Endothelial cell of hepatic sinusoid (primary cell): Measurements from ENCODE around the gene CELF2.

Experiments used
- in situ Hi-C: cut with HindIII; loops from 2 replicates; pipeline ENCODE4 v1.10.0; 2017; ENCODE audit warnings: low sequenced_read_pairs

The CELF2 gene

DNA sequence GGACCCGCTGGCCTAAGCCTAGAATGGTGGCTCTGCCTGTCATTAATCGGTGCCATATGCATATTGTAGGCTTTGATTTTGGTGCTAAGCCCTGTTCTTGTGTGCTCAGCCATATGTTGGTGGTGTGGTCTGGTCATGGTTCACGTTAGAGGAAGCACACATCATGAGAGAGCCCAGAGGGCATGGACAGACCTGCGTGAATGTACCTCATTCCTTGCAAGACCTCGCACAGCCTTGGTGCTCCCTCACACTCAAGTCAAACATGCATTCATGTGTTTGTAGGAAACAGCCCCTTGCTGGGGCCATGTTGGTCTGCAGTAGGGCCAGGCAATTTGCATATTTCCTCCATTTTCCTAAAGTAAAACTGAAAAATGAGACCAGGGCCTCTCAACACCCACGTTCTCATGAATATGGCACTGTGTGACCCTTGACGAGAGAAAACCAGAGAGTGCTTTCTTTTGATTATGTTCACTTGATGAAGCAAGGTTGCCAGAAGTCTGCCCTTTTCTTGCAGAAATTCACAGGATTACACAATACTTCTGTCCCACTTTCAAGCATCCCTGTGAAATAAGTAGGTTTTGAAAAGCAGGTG is 268.7 kb downstream of the CELF2 start:
- in situ Hi-C loops: no loop called here

DNA sequence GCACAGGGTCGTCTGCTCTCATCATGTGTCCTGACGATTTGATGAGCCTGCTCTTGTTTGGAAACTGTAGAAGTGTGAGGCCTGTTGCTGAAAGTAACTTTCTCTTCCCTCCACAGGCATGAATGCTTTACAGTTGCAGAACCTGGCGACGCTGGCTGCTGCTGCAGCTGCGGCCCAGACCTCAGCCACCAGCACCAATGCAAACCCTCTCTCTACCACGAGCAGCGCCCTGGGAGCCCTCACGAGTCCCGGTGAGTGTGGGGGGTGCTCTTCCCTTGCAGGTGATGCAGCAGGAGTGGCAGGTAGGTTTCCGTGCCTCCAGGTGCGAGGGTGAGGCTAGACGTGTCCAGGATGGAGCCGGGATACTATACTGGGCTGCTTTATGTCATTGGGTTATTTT is 270.6 kb downstream of the CELF2 start:
- in situ Hi-C loops: no loop called here

DNA sequence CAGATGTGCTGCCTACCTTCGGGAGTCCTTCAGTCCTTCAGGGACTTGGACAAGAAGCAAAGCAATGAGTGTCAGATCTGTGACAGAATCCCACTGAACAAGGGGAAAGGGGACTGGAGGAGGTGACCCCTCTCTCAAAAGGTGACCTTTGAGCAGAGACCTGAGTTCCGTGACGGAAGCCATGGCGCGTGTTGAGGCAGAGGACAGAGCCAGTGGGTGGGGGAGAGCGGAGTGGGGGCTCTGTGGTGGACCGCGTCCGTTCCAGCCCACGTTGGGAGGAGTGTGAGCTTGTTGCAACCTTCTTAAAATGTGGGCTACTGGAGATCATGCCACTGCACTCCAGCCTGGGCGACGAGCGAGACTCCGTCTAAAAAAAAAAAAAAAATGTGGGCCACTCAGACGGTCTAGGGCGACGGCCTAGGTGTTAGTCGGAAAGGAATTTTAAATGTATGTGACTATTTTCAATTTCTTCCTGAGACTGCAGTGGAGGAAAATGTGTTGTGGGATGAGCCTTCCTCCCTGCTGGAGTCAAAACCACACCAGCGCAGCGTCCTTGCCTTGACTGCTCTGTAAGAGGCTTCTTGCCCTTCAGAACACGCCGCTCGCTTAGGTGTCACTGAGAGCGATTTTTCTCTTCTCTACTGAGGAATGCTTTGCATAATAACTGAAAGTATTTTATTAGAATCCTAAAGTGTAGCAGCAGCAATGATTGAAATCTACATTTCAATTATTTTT is 272.7 kb downstream of the CELF2 start:
- in situ Hi-C loops: no loop called here

DNA sequence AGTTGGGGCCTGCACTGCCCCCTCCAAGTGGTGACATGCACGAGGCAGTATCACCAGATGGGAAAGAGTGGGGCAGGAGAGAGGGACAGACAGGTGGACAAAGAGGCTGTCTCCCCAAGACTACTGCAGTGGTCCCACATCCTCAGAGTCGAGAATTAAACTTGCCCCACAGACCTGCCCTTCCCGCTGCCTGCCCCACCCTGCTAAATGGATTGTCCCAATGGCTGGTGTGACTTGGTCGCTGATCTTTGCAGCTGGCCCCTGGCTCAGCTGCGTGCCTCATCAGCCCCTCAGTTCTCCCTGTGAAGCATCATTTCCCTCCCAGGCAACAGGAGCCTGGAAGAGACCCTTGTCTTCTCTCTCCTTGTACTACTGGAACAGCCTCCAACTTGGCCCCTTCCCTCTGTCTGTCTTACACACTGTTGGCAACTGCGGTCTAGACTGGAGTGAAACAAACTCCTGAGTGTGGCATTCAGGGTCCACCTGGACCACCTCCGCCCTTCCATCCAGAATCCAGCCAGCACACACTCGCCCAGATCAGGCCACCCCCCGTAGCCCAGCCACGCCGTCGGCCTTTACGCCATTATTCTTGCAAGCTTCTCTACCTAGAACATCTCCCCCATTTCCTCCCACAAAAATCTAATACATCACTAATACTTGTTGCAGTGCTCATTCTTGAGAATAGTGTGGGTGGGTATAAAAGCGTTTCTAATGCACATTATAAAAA is 275.1 kb downstream of the CELF2 start:
- in situ Hi-C loops: no loop called here

DNA sequence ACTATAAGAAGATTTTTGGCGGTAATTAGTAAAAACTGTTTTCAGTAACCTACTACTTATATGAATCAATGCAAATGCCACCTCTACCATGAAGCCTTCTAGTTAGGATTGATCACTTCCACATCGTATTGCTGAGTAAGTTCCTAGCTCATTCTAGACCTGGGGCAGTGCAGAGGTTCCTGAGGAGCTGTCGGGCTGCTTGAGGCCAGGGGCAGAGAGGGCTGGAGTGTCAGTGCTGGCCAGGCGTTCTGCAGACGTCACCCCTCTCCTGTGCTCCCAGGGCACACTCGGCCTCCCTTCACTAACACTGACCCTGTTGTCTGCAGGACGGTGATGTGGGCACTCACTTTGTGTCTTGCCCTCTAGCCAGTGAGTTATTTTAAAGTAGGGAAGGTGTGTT is 275.7 kb downstream of the CELF2 start:
- in situ Hi-C loops: no loop called here

DNA sequence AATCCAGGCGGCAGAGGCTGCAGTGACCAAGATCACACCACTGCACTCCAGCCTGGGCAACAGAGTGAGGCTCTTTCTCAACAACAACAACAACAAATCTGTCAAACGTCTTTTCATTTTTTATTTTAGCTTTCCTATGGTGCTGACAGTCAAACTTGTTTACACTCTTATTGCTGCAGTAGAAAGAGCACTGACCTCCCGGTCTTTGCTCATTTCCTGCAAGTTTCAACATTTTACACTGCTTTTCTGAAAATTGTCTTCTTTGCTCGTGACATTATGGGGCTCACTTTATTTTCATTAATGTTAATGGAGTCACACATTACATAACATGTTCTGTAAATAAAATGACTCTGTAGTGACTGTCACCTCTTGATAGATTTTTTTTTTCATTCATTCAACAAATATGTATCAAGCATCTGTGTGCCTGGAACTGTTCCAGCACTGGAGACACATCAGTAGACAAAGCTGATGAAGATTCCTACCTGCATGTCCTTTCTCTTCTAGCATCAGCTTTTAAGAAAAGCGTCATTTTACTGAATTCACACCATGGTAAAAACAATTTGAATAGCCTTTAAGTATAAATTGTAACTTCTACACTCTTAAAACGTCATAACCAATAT is 277.3 kb downstream of the CELF2 start:
- in situ Hi-C loops: no loop called here

DNA sequence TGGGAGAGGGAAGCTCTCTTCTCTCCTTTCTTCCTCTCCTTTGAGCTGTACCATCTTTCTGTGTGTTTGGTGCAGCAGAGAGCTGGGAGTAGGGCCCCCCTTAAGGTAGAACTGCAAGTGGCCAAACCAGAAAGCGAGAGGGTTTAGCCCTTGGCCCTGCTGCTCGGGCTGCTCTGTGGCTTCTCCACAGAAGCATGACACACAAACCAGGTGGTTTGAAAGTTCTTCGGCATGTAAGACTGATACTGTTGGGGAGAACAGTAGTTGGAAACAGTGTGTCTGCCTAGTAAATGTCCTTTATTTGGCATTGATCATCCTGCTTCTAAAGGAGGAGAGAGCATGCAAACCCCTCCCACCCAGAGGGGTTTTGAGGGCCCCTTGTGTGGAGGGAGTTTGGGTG is 277.8 kb downstream of the CELF2 start:
- in situ Hi-C loops: no loop called here

DNA sequence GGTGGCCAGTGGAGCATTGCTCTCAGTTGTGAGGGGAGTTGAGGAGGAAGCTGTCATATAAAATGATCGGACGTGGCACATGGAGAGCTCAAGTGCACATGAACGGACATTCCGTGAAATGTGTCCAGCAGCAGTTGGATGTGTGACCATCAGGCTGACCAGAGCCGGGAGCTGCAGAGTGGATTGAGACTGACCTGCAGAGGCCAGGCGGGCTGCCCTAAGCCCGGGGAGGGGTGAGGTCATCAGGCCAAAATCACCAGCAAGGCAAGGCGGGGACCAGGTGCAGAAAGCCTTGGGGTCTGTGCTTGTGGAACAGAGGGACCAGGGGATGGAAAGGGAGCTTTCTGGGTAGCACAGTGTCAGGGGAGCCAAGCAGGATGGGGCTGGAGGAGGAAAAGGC is 279.5 kb downstream of the CELF2 start:
- in situ Hi-C loops: no loop called here

DNA sequence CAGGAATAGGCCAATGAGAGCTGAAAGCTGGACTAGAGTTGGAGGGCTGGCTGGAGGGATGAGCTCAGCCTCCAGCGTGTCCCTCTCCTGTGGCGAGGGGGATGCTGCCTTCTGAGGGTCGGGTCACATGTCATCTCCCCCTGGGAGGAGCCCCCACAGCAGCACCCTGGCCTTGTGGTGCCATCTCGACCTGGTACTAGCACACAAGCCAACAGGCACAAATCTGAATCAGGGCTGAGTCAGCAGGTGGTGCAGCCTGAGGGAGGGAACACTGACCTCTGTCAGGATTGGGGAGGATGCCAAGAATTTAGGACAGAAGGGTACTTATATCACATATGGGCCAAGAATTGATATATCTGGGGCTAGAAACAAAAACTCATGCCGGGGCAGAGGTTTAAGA is 280.4 kb downstream of the CELF2 start:
- in situ Hi-C loops: no loop called here

DNA sequence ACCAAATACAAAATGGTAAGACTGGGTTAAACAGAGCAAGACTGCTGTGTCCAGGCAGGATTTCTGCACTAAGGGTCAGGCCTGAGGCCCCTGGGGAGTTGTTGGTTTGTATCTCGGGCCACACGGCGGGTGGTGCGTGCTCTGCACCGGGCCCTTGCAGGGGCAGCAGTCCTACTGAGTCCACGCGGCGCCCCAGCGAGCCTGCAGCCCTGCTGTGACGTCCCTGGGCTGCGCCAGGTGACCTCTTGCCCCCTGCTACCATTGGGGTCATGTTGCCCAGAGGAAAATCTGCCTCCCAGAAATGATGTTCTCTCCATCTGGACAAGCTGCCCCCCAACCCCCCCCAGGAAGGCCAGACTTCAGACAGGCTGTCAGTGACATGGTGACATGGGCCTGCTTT is 281.5 kb downstream of the CELF2 start:
- in situ Hi-C loops: no loop called here

DNA sequence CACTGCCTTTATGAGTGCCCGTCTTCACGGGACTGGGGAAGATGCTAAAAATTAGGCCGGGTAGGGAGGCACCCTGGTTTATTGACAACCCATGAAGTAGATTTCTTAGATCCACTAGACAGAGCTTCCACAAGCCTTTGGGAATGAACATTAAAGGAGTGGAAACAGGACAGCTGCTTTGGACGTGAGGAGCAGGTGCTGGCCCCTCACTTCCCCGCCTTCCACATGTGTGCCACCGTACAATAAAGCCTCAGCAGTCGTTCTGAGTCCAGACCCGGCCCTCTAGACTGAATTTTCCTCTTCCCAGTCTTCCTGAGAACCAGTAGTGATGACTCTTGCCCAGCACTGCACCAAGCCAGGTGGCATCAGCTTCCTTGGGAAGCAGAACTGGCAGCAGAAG is 282.4 kb downstream of the CELF2 start:
- in situ Hi-C loops: loop anchor here (5.0 kb wide), 1 partner anchor 37 kb away; no protein-coding TSS in a partner anchor

DNA sequence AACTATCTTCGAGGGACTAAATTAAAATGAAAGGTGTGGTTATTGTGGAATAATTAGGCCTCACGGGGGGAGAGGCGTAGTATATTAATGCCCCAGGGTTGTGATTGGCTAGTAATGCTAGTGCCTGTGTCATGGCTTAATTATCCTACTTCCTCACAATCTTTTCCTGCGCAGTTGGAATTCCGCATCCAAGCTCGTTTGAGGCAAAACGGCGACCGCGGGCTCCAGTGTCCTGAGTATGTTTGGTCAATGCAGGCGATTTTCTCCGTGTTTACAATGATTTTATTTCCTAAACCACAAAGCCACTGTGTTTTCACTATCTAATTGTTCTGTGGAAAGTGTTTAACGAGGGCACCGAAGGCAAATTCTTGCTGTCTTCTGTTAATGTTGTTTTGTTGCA is 282.9 kb downstream of the CELF2 start:
- in situ Hi-C loops: loop anchor here (5.0 kb wide), 1 partner anchor 37 kb away; no protein-coding TSS in a partner anchor

DNA sequence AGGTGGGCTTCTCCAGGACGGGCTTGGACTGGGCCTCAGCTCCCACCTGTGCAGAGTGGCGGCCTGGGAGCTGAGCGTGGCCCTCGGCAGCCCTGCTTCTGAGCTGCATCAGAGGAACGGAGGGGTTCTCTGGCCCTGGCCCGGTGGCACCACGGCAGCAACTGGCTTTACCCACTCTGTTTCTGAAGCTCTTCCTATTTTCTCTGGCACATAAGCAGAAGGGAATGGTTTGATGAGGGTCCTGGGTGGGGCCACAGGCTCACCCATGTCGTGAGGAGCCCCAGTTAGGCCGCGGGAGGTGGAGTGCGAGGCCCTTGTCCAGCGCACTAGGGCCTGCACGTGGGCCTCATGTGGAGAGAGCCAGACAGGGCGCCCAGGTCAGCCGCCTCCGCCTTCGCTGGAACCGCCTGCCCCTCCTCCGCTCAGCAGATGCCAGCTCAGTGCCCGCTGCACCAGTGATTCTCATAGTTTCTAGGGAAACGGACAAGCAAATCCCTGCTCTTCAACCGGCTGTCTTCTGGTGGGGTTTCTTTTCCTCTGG is 284.0 kb downstream of the CELF2 start:
- in situ Hi-C loops: loop anchor here (5.0 kb wide), 1 partner anchor 36 kb away; no protein-coding TSS in a partner anchor

DNA sequence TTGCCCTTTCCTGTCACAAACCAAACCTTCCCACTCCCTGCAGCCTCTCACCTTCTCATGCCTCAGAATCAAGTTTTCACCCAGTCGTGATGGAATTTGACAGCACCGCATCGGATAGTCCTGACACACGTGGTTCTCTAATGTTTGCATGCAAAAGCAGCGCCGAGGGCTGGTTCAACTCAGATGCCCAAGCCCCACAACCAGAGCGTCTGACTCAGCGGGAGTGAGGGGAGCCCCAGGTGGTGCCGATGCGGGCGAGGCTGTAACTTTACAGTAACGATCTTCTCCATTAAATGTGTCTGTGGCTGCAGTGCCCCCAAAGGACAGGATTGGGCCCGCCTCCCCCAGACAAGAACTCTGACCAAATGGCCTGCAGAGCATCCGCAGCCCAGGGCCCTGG is 284.5 kb downstream of the CELF2 start:
- in situ Hi-C loops: loop anchor here (5.0 kb wide), 1 partner anchor 35 kb away; no protein-coding TSS in a partner anchor

DNA sequence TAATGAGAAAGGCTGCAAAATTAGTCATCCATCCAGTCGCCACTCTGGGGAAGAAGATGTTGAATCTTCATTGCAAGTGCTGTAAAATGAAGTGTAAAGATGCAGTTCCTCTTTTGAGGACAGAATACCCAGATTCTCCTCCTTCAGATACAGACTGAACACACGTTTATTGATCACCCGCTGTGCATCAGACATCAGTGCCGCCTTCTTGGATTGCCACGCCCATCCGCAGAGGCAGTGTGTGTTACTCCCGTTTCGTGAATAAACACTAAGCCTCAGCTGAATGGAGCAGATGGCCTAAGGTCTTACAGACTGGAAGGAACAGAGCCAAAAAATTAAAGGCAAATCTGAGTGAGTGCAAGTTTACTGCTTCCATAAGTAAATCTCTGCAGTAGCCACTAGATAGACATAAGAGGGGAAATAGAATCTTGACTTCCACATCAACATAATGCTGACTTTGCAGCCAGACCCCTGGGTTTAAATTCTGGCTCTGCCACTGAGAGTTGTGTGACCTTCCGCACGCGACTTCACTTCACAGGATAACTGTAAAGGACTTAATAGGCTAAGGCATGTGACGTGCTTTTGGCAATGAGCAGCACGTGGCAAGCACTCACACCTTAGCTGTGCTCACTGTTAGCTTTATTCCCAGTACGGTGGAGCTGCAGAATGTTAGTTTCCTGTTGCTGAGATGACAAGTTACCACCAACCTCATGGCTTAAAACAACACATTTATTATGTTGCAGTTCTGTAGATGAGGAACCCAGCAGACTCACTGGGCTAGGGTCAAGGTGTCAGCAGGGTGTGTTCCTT is 285.9 kb downstream of the CELF2 start:
- in situ Hi-C loops: loop anchor here (5.0 kb wide), 1 partner anchor 34 kb away; no protein-coding TSS in a partner anchor

DNA sequence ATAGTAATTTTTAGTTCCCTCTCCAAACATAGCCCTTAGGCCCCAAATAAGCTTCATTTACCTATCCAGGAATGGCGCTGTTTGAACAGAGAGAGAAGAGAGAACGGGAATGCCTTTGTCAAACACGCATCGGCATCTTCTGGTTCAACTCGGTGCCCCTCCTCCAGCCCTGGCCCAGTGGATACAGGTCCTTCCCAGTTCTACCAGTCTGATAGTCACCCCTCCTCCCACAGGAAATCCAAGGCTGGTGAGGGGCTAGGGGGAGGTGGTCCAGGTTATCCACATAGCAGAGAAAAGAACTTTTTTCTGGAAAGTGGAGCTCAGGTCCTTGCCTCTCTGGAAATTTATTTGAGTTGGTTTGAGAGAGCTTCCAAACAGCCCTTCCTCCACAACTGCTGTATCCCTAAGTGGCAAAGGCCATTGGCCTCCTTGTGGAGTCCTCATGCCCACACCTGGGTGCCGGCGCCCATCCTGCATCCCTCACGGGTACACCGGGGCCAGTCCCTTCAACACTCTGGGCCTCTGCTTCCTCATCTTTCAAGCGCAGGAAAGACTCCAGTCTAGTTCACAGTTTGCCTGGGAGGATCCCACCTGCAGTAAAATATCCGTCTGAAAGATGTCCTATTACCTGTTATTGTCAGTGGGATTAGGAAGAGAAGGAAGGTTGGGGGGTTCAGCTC is 287.4 kb downstream of the CELF2 start:
- in situ Hi-C loops: loop anchor here (5.0 kb wide), 1 partner anchor 32 kb away; no protein-coding TSS in a partner anchor

DNA sequence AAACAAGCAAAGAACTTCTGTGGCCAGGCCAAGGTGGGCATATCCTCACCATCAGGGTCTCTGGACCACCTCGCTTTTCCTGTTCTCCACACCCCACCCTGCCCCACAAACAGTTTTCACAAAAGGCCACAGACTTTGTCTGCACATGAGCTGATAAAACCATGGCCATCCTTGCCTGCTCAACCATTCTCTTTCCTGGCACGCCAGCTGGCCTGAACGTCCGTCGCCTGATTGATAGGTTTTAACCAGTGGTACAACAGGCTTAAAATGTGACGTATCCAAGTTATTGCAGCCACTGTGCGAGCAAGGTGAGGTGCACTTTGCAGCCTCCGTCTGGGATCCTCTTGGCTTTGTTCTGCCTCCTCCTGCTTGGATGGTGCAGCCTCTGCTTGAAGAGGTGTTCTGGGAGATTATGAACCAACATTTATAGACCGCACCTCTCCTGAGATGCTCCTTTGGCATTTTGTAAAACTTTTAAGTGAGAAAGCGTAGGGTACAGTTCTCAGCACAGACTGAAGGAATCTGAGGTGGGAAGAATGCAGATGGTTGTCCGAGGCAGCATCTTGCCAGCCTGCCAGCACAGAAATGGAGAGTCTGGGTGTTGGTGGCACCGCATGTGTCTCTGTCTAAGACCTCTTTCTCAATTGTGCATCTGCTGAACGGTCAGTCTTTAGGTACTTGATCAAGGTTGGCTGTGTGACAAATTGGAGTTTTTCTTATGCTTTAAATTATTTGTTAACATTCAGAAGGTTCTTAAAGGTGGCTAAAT is 288.3 kb downstream of the CELF2 start:
- in situ Hi-C loops: no loop called here

DNA sequence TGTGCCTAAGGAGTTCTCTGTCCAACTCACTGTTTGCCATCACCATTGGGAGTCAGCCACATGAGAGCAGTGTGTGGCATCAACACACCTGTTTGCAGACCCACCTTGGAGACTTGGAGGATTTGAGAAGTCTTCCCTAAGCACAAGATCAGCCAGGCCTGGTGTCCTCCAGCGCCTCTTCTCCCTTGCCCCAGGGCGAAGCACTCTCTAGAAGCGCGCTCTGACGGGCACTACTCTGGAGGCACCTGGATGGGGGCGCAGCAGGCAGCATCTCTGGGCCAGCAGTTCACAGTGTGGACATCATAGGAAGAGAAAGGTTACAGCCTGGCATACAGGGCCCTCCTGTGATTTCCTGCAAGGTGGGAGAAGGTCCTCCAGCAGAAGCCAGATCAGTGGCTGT is 289.3 kb downstream of the CELF2 start:
- in situ Hi-C loops: no loop called here

DNA sequence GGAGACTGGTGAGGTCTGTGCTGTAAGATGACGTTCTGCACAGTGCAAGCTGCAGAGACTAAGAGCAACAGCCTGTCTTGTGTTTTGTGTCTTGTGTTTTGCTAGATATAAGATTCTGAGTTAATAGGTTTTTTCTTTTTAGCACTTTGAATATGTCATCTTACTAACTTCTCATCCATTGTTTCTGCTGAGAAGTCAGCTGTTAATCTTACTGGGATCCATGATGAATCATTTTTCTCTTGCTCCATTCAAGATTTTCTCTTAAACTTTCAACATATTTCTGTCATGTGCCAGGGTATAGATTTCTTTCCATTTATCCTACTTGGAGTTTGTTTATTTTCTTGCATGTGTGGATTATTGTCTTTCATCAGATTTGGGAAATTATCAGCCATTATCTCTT is 290.3 kb downstream of the CELF2 start:
- in situ Hi-C loops: no loop called here
